Left ventricle myocardium inferior (tissue), 1 donor: ENCODE data around the gene MYO18B. TPM values are rescaled to one million over a fixed set of nuclear protein-coding genes. Genes with fewer than 3 reads are reported as not detected.

Source experiments
- DNase-seq: peaks from one replicate; pipeline ENCODE4 v3.0.0-alpha.2; 2020
- H3K27ac ChIP-seq: fragments of 200-600 bp; replicated peaks from 2 replicates; pipeline ENCODE4 v1.8.0; 2021
- H3K27me3 ChIP-seq: fragments of 200-600 bp; 2 replicates; pipeline ENCODE4 v1.8.0; 2021; ENCODE audit warnings: low read depth
- H3K36me3 ChIP-seq: fragments of 200-600 bp; 2 replicates; pipeline ENCODE4 v1.8.0; 2021
- H3K4me1 ChIP-seq: fragments of 200-600 bp; 2 replicates; pipeline ENCODE4 v1.8.0; 2021
- H3K4me3 ChIP-seq: fragments of 200-600 bp; 2 replicates; pipeline ENCODE4 v1.8.0; 2021; ENCODE audit warnings: mild to moderate bottlenecking, moderate library complexity
- H3K9me3 ChIP-seq: fragments of 200-600 bp; replicated peaks from 2 replicates; pipeline ENCODE4 v1.8.0; 2021
- CTCF ChIP-seq: fragments of 200-600 bp; IDR thresholded peaks from 2 replicates; pipeline ENCODE4 v1.8.0; 2021; ENCODE audit warnings: antibody characterized with exemption, mild to moderate bottlenecking, borderline replicate concordance
- intact Hi-C: fragments of 100-400 bp; cut with micrococcal nuclease; formaldehyde crosslinking; loops from one replicate; pipeline ENCODE4 v1.11.0; 2022
- total RNA-seq: library from RNA; stranded (reverse); fragmentation: NEBNext Ultra II Directional; extraction: Animal tissue kit (Norgen Biotek cat#: 25700); gene quantifications from one replicate; pipeline ENCODE4 v1.2.1, GENCODE V29; 2021
- donor health status: DM: no; HTN: yes; CAD: no; lungs with severe emphysema.

Gene MYO18B
- total RNA-seq, 1 donor from 2014 or later = 163 TPM

GRCh38 chr22:25797498-25798290 lies 55.7 kb downstream of the MYO18B start:
- Histone ChIP-seq H3K4me3 (no peak overlapping the region), H3K36me3 (peaks cover 14% of the 10 kb centered on the region), H3K27me3 (no peaks in the 10 kb centered on the region), H3K4me1 (no peaks in the 10 kb centered on the region), H3K9me3 (no peaks in the 10 kb centered on the region), H3K27ac (no peak overlapping the region)
- DNase-seq = no peak
- intact Hi-C loops = no loop called here
- no peak for TF ChIP-seq CTCF

- intact Hi-C loops = no loop called here
- no peak overlapping the region for H3K27ac ChIP-seq
- TF ChIP-seq CTCF = no peak
- H3K4me1 ChIP-seq = no peaks in the 10 kb centered on the region
- no peaks in the 10 kb centered on the region for H3K27me3 ChIP-seq
- no peaks in the 10 kb centered on the region for H3K9me3 ChIP-seq
- no peak for DNase-seq
- H3K4me3 ChIP-seq = no peak overlapping the region
- H3K36me3 ChIP-seq = peaks cover 18% of the 10 kb centered on the region
These were observed 58.8 kb downstream of the MYO18B start for GRCh38 chr22:25800766-25801165.

GRCh38 chr22:25802018-25802417 lies 60.0 kb downstream of the MYO18B start:
- H3K4me1 ChIP-seq = no peaks in the 10 kb centered on the region
- no peaks in the 10 kb centered on the region for H3K27me3 ChIP-seq
- DNase-seq = no peak
- H3K9me3 ChIP-seq = peaks cover 1% of the 10 kb centered on the region
- no peak for TF ChIP-seq CTCF
- intact Hi-C loops = no loop called here
- H3K27ac ChIP-seq = no peak overlapping the region
- peaks cover 20% of the 10 kb centered on the region for H3K36me3 ChIP-seq
- H3K4me3 ChIP-seq = no peak overlapping the region

GRCh38 chr22:25804676-25805075 lies 62.7 kb downstream of the MYO18B start:
- H3K36me3 ChIP-seq = peaks cover 21% of the 10 kb centered on the region
- H3K4me1 ChIP-seq = no peaks in the 10 kb centered on the region
- H3K27ac ChIP-seq = no peak overlapping the region
- TF ChIP-seq CTCF = no peak
- no peaks in the 10 kb centered on the region for H3K27me3 ChIP-seq
- H3K4me3 ChIP-seq = no peak overlapping the region
- intact Hi-C loops = no loop called here
- no peak for DNase-seq
- peaks cover 7% of the 10 kb centered on the region for H3K9me3 ChIP-seq

- Histone ChIP-seq H3K36me3 (peaks cover 21% of the 10 kb centered on the region), H3K27me3 (no peaks in the 10 kb centered on the region), H3K4me1 (no peaks in the 10 kb centered on the region), H3K27ac (no peak overlapping the region), H3K9me3 (peaks cover 7% of the 10 kb centered on the region), H3K4me3 (no peak overlapping the region)
- intact Hi-C loops = no loop called here
- no peak for TF ChIP-seq CTCF
- no peak for DNase-seq
These were observed 64.6 kb downstream of the MYO18B start for GRCh38 chr22:25806579-25806978.
